ENCODE results near the gene LRRC55.

Gene LRRC55

GRCh38 chr11:57239348-57239747 is 57.6 kb downstream of the LRRC55 start:
- no peak for DNase-seq

- DNase-seq: no peak
Observed at GRCh38 chr11:57240007-57240406, 58.3 kb downstream of the LRRC55 start.

GRCh38 chr11:57240757-57241156 is 59.0 kb downstream of the LRRC55 start:
- DNase-seq: no peak
